HG03571 (cell line): Measurements from ENCODE around the gene CYP2R1.

Experiments
- ATAC-seq: cut with Tn5 transposase; IDR thresholded peaks from one replicate; pipeline ENCODE4 v1.9.1; 2021; ENCODE audit not compliant: unreplicated experiment

The CYP2R1 gene

GRCh38 chr11:14892036-14892556 lies at the start of gene CYP2R1:
TSS of gene CYP2R1 (minus strand) at chr11:14892231. CDS start at chr11:14892205, 26 bp downstream.
- peak; percentile 95 for ATAC-seq

- no peak for ATAC-seq
These were observed 46.9 kb upstream of the CYP2R1 start for GRCh38 chr11:14938936-14939335.

- no peak for ATAC-seq
These were observed 42.8 kb upstream of the CYP2R1 start for GRCh38 chr11:14934641-14935351.

GRCh38 chr11:14932447-14932846 lies 40.4 kb upstream of the CYP2R1 start:
- no peak for ATAC-seq

- ATAC-seq: no peak
These were observed 38.3 kb upstream of the CYP2R1 start for GRCh38 chr11:14930369-14930768.

- ATAC-seq: no peak
These were observed 35.1 kb upstream of the CYP2R1 start for GRCh38 chr11:14927146-14927545.

GRCh38 chr11:14924318-14924717 lies 32.3 kb upstream of the CYP2R1 start:
- no peak for ATAC-seq

- ATAC-seq: no peak
These were observed 24.4 kb upstream of the CYP2R1 start for GRCh38 chr11:14916403-14916802.

GRCh38 chr11:14914536-14914935 lies 22.5 kb upstream of the CYP2R1 start:
- ATAC-seq: no peak

- ATAC-seq: no peak
These were observed 16.3 kb upstream of the CYP2R1 start for GRCh38 chr11:14908214-14908880.

- peak; percentile 47 for ATAC-seq
These were observed 15.6 kb upstream of the CYP2R1 start for GRCh38 chr11:14907411-14908213.

GRCh38 chr11:14906993-14907392 lies 15.0 kb upstream of the CYP2R1 start:
- ATAC-seq: no peak

- no peak for ATAC-seq
These were observed 14.5 kb upstream of the CYP2R1 start for GRCh38 chr11:14906578-14906977.

GRCh38 chr11:14905104-14906033 lies 13.3 kb upstream of the CYP2R1 start:
- peak; percentile 63 for ATAC-seq

GRCh38 chr11:14904745-14905103 lies 12.7 kb upstream of the CYP2R1 start:
- peak; percentile 42 for ATAC-seq

- no peak for ATAC-seq
These were observed 10.8 kb upstream of the CYP2R1 start for GRCh38 chr11:14902650-14903350.

- ATAC-seq: no peak
These were observed 6.9 kb upstream of the CYP2R1 start for GRCh38 chr11:14898906-14899305.

GRCh38 chr11:14898355-14898754 lies 6.3 kb upstream of the CYP2R1 start:
- ATAC-seq: no peak

GRCh38 chr11:14894657-14895598 lies 2.9 kb upstream of the CYP2R1 start:
- ATAC-seq: no peak
